Measurements from ENCODE around the gene RNF31.

GRCh38 chr14:24197056-24197450 is 49.8 kb downstream of the RNF31 start:
- TF ChIP-seq CTCF (IDR thresholded peaks at IDR 0.05): no peak
- no peak for TF ChIP-seq POLR2A (IDR thresholded peaks at IDR 0.05)
- no peak for TF ChIP-seq POLR2AphosphoS5 (IDR thresholded peaks at IDR 0.05)
- TF ChIP-seq EP300 (IDR thresholded peaks at IDR 0.05): no peak

All from sigmoid colon (tissue), 4 donors.